NCI-H2107 (cell line): ENCODE results near the gene LEO1.

Experiments
- DNase-seq: peaks from one replicate; lab custom pipeline; 2025; lab: John Stamatoyannopoulos, UW

Gene LEO1

DNA sequence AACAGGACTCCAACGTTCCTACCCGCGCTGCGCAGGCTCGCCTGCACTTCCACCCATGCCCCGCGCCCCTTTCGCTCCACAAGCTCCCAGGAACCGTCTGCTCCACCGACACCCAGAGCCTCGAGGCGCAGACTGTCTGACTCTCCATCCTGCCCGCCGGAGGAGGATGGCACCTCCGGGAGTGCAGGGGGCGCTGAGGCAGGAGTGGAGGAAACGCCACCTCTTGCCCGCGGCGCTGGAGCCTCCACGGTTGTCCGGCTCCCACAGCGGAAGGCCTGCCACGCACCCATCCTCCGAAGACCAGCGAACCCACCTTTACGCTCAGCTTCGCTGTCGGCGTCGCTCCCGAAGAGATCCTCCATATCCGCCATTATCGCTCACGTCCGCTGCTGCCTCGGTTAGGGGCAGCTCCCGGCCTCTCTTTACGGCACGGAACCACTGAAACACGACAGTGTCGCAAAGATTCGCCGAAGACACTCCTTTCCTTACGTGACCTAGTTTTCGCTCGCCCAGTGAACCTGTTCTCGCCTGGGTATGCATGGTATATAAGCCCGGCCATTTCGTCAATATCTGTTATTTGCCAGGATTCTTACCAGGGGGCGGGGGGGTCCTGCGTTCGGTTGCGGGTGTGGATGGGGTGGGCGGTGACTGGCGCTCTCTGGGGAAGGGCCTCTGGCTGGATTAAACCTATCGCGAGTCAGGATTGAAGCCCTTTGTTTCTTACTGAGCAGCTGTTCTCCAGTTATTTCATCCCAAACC, at the start of gene LEO1:
LEO1 (minus strand) TSS at position 404 of the 759 bp plus-strand sequence; CDS start at position 371, 33 bp downstream.
- DNase-seq: peak; percentile 72

DNA sequence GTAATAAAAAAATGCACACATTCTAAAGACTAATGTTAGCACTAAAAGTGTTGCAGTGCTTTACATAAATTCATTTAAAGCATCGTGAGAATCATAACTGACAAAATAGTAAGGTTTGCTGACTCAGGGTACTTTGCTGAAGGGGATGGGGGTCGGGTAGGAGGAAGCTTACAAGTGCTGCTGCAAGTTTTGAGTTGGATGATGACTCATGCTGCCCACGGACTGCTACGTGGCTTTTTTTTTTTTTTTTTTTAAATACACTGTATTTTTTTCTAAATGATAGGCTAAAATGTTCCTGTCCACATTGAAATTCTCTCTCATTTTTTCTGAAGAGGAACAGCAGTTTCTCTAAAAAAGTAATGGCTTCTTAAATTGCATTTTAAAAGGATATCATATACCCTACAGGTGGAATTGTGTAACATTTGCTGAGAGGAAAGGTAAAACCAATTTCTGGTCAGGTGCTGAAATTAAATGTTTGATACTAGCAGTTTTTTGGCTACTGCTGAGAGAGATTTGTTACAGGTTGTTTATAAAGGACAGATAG, 49.6 kb upstream of the LEO1 start:
- DNase-seq: no peak

DNA sequence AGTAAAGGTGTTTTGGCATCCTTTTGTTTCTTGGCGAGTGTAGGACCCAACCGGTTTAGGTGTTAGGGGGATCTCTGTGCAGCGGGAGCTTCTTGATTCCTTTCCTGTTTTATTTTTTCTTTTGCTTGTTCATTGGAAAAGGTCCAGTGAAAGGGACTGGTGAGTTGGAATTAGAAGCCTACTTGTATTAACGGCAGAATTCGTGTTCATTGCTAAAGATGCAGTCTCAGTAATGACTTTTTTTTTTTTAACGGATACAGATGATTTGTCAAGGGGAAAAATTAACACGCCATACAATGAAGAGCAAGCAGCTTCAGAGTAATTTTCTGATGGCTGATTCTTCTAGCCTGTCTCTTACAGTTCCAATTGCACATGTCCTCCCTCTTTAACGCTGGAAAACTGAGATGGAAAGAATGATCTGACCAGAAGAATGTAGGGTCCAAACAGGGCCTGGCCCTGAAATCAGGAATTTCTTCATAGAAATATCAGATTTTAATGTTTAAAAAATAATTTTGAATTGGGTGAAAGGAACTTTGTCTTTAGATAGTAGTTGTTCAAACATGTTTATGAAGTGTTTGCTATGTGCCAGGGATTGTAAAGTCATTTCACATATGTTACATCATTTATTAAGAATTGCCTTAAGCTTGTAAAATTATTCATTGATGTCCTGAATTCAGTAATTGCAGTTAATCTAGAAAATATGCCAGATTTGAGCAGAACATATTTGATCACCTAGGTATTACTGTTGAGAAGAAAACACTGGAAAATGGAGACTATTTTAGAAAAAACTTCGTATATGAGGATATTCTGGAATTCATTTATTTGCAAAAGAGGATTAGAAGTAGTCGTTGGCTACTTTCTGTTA, 48.9 kb upstream of the LEO1 start:
- no peak for DNase-seq

DNA sequence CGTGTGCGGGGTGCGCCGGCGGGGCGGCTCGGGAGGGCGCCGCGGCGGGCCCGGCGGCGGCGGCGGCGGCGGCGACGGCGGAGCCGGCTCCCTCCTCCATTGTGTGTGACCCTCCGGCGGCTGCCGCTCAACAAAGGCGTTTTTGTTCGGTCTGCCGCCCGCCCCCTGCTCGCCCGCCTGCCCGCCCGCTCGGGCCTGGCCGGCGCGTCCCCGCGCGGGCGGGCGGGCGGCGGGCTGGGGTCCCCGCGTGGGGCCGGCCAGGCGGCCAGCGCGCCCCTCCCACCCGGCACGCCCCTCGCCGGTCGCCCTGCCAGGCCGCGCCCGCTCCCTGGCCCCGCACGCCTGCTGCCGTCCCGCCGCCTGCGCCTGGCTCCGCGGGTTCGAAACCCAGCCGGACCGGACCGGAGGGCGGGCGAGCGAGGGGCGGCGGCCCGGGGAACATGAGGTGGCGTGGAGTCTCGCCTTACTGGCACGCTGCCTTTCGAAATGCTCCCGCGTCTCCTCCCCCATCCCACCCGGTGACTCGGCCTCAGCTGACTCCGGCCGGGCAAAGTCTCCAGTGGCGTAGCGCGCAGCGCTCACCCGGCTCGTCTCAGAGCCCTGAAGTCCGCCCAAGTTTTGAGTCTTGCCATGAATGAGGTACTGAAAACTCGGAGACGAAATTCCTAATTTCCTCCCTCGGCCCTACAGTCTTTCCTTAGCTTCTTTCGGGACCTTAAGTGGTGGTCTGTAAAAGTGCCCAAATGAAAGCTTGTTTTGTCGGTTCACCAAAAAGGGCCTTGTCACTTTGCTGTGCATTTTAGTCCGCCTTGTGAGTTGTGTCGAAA, 48.0 kb upstream of the LEO1 start:
- DNase-seq: no peak

DNA sequence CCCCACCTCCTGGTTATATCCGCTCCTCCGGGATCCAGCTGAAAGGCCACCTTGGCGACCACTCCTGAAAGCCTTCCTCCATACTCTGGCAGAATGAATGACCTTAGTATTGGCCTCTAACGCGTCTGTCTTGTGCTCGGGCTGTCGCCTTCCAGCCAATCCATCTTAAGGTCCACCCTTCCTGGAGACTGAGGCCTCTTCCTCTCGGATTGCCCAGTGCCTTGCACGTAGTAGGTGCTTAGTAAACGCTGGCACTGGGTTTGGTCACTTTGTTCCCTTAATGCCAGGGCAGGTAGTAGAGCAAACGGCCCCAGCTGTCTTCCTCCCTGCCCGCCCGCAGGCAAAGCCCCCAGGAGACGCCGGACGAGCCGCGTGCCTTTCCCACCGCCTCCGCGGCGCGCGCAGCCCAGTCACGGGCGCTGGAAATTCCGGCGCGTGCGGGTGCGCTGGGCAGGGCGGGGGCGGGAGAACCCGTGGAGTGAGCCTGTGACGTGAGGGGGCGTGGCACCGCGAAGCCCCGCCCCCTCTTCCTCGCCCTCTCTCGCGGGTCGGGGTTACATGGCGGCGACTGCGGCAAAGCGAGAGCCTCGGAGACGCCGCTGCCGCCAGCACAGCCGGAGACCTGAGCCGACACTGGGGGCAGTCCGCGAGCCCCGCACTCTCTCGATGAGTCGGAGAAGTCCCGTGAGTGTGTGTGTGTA, 47.3 kb upstream of the LEO1 start, which contains the start of gene MAPK6:
MAPK6 (plus strand) TSS at position 527 of the 701 bp plus-strand sequence. CDS start 27,242 bp downstream, outside the sequence.
- peak; percentile 68 for DNase-seq

DNA sequence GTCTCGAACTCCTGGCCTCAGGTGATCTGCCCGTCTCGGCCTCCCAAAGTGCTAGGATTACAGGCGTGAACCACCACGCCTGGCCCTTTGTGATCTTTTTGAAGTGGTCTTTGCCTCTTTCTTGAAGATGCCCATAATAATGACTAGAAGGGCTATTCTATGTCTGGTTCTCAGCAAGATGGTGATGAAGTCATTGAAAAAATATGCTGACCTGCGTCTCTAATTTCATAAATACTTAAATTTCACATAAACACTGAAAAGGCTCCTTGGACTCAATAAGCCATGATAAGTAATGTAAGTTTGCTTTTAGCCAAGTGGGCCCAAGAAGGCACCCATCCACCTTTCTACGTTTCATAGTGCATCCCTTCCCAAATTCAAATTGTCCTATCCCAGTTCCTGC, 46.7 kb upstream of the LEO1 start:
- DNase-seq: no peak

DNA sequence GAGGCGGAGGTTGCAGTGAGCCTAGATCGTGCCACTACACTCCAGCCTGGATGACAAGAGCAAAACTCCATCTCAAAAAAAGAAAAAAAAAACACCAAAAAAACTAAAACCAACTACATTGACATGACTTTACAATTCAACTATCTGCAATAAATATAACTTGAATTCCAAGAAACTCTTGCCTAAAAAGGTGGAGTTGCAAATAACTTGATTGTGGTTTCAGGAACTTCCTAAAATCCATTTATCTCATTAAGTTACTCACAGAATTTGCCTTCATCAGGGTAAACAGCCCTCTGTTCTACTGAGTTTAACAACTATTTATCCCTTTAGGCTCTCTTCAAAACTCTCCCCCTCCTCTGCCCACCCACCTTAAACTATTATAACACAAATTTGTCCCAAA, 44.7 kb upstream of the LEO1 start:
- no peak for DNase-seq

DNA sequence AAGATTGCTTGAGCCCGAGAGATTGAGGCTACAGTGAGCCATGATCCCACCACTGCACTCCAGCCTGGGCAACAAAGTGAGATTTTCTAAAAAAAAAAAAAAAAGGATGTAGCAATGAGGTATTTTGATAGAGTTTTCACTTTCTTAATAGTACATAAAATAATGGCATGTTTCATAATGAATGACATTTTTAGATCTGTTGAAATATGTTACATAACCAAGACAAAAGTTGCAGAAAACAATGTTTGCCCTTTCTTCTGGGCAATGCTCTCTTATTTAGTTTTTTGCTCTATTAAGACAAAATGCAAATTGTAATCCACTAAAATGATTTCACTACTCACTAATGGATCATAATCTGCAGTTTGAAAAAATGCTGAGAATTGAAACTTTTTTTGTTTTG, 43.0 kb upstream of the LEO1 start:
- no peak for DNase-seq

DNA sequence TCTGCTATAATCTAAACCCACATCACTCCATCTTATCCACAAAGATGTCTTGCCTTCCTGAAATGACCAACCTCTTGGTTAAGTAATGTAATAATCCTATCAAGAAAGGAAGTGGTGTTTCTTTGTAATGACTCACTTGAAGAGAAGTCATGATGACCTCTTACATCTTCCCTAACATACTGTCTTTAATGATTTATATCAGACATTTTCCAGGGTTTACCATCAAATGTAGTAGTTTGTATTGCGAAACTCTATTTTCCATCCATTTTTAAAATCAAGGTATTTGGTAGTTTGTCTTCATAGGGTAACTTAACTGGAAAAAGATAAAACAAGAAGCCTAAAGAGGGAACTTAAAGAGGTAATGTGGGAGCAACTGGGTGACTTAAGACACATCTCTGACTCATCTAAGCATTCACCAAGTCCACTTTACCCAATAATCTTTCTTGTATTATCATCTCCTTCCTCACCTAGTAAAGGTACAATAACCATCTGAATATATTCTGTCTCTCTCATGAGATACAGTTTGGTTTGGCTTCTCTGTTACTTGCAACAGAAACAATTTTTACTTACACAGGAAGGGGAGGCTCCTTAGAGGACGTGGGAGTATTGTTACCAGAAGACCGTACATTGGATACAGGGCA, 41.7 kb upstream of the LEO1 start:
- no peak for DNase-seq

DNA sequence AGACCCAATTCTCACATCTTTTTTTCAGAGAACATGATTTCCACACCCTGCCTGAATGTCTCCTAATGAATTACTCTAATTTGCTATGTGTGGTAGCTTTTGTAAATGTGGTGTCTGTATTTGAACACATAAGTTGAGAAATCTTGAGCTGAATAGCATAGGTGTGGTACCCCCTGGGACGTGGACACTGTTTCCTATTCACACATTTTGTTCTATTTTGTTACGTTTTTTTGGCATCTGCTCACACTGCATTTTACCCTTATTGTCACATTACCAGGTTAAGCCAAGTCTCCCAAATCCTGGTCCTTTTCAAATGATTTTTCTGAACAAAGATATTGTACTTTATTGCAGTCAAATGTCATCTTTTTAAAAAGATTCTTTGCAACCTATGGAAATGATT, 40.6 kb upstream of the LEO1 start:
- DNase-seq: no peak

DNA sequence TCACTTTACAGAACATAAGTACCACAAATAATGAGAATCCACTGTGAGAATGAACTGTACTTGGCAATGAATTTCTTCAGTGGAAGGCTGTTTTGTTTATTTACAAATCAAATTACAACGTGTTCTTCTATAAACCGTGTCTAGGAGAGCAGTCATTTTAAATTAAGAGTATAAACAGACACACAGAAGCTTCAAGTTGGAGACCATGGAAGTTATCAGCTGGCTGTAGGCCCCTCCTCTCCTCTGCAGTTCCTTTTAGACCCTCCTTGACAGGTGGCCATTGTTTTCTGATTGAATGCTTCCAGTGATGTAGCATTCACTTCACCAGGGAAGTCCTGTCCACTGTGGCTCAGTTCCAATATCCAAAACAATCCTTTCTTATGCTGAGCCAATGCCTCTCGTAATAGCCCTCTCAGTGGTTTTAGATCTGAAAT, 40.1 kb upstream of the LEO1 start:
- DNase-seq: peak; percentile 9

DNA sequence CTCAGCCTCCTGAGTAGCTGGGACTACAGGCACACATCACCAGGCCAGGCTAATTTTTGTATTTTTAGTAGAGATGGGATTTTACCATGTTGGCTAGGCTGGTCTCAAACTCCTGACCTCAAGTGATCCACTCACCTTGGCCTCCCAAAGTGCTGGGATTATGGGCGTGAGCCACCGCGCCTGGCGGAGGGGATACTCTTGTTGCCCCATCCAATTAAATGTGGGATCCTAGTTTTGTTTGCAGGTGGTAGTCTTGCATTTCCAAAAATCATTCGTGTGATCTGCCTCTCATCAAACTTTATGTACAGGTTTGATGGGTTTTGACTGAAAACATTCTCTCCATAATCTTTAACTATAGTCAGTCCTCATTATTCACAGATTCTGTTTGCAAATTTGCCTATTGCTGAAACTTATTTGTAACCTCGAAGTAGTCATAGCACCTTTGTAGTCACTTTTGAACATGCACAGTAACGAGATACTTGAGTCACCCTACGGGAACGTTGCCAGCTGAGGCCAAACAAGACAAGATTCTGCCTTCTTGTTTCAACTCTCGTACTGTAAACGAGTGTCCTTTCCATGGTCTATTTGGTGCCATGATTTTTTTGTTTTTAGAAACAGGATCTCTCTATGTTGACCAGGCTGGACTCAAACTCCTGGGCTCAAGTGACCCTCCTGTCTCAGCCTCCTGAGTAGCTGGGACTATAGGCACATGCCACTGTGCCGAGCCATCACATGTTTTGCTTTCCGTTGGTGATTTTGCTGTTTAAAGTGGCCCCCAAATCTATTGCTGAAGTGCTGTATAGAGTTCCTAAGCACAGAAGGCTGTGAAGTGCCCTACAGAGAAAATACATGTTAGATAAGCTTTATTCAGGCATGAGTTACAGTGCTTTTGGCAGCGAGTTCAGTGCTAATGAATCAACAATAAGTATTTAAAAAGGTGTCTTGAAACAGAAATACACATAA, 39.3 kb upstream of the LEO1 start:
- no peak for DNase-seq

DNA sequence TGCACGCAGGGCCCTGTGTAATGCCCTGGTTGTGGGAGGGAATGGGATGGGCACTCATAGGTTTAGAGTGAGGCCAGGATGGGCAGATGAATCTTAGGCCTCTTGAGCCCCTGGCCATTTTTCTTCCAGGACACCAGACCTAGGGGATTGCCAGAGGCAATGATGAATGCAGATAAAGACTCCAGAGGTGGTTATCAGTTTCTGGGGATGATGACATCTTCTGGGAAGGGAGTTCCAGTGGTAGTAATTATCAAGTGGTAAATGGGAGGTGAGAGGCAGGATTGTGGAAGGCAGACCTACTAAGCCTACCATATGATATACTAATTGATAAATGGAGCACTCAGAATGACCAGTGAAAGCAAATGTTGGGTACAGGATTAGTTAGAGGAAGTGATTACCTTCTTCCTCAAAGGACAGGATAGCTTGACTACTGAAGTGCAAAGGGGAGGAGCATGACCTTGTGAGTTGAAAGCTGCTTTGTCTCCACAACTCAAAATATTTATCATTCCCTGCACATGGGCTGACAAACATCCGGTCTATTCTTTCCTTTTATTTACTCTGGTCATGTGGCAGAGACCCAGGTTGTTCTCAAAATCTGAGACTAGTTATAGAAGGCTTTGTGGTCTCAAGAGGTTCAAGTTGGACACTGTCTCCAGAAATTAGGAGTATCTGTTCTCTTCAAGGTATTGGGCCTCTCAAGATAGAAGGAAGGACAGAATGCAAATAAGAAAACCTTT, 37.3 kb upstream of the LEO1 start:
- no peak for DNase-seq

DNA sequence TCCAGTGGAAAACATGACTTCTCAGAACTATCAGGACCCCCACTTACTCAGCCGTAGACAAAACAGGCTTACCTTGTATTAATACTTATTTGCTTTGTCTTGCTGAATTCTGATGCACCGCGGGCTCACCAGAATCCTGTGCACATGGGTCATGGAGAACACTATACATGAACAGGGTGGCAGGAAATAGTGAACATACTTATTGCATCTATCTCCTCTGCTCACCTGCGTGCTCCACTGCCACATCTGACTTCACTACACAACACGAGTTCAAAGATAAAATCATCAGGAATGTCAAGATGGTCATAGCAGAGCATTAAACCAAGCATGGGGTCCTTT, 36.8 kb upstream of the LEO1 start:
- DNase-seq: no peak

DNA sequence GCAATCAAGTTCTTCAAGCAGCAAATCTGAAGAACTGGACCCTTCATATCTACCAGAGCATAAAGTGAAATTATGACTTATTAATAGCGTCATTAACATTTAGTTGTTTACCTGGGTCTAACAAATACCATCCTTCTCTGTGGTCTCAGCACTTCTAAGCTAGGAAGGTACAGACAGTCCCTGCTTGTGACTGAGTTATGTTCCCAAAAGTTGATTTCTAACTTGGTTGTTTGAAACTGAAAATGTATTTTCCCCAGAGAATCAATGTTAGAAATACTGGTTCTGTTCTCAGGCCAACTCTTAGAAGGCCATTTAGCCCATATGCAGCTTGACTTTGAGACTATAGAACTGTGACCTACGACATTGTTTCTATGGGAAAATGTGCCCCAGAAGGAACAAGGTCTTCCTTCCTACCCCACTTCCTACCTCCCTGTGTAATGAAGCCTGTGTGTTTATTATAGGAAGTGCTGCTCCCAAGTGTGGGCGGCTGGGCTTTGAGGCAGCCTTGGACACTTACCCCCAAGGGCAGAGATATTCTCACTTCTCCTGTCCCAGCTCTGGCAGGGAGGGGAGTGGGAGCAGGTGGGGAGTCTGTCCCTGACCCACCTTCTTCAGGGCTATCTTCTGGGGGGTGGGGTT, 35.2 kb upstream of the LEO1 start:
- DNase-seq: no peak

DNA sequence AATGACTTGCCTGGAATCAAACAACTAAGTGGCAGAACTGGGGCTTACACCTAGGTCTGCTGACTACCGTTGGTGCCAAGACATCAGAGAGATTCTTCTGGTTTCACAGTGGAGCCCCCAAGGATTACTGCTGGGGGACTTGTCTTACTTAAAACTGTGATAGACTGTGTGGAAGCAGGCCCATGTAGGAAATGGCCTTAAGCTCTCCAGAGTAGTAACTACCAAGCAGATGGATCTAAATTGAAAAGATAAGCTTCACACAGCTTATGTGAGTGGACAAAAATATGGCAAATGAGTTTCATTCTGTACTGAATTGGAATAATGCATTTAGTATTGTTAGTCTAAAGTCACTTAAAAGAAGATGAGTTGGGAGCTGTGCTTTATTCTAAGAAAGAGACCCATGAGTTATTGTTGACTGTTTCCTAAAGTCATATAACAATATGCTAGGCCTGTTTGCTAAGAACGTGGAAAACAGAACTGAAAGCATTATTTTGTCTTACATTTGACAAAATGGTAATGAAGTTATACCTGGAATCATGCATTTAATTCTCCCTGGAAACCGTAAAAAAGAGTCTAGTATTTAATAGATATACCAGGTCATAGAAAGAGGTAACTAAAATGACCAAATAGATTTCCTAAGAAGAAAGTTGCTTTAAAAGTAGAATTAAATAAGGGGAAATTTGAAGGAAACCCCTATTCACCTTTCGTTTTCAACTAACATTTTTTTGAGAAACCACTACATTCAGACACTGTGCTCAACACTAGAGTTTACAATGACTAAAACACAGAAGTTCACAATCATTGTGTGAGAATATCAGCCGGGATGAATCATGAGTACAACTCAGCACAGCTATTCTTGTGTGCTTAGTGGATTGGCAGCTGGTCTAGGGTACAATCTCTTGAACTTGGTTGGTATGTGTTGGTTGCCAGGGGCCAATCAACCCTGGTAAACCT, 34.4 kb upstream of the LEO1 start:
- DNase-seq: no peak

DNA sequence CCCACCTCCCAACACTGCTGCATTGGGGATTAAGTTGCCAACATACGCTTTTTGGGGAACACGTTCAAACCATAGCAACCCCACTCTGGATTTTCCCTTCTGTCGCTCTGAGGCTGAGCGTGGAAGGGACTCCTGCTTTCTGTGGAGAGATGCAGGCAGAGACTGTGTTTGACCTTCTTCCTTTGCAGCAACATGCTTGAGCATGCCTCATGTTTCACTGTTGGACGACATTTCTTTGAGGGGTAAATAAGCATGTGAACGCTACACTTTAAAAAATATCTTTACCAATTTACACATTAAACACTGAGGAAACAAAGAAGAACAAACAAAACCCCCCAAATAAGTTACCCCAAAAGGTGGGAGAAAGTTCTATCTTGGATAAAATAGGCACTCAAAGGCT, 33.2 kb upstream of the LEO1 start:
- no peak for DNase-seq
